K562 (cell line): ENCODE measurements around the gene ABCA10. TPM values are rescaled to one million over a fixed set of nuclear protein-coding genes. Genes with fewer than 3 reads are reported as not detected.

Experiments
- COPS2 ChIP-seq: fragments of 450-650 bp; conservative IDR thresholded peaks from 2 replicates; pipeline ENCODE4 v1.6.1; 2016; ENCODE audit warnings: mild to moderate bottlenecking, moderate library complexity
- DMBX1 ChIP-seq: fragments of 250-450 bp; sonication (Bioruptor Pico); IDR thresholded peaks from 2 replicates; pipeline ENCODE4 v1.8.0; 2022; ENCODE audit warnings: inconsistent platforms, mild to moderate bottlenecking, moderate library complexity, borderline replicate concordance
- E2F8 ChIP-seq: fragments of 450-650 bp; IDR thresholded peaks from 2 replicates; pipeline ENCODE4 v1.7.1; 2018; ENCODE audit warnings: mild to moderate bottlenecking, low read depth; ENCODE audit not compliant: partially characterized antibody
- PATZ1 ChIP-seq: fragments of 250-450 bp; sonication (Bioruptor Pico); IDR thresholded peaks from 2 replicates; pipeline ENCODE4 v1.5.0; 2020; ENCODE audit warnings: mild to moderate bottlenecking, borderline replicate concordance
- PYGO2 ChIP-seq: fragments of 450-650 bp; IDR thresholded peaks from 2 replicates; pipeline ENCODE4 v1.6.1; 2016; ENCODE audit warnings: mild to moderate bottlenecking, missing genetic modification characterization, moderate library complexity, missing compliant biosample characterization
- SETDB1 ChIP-seq: IDR thresholded peaks from one replicate; pipeline ENCODE4 v1.6.1; 2012; ENCODE audit warnings: low read length, control low read depth, inconsistent platforms
- ZBTB26 ChIP-seq: fragments of 450-650 bp; formaldehyde crosslinking; IDR thresholded peaks from 2 replicates; pipeline ENCODE4 v1.4.0; 2022; ENCODE audit warnings: missing genetic modification characterization
- polyA plus RNA-seq, 8 experiments: library from polyadenylated mRNA; depleted of rRNA in 4 of 8; stranded (reverse) in 5 of 8; unstranded in 3 of 8; fragments of >200 nt; fragmentation: Nextera tagmentation in 2 of 8; fragmentation: Illumina TruSeq in 1 of 8; extraction: Ambion mirVana in 2 of 8; extraction: Trizol in 1 of 8; gene quantifications; 2 replicates each; pipeline versions ENCODE4 v1.2.1 to v1.2.3, GENCODE V29; 2011 to 2014; ENCODE audit warnings: inconsistent platforms in 1 of 8, missing spikeins in 1 of 8
- total RNA-seq, 7 experiments: library from RNA; depleted of rRNA in 6 of 7; stranded (reverse); fragments of >200 nt in 6 of 7; fragmentation: Illumina TruSeq in 2 of 7; extraction: Trizol in 2 of 7; gene quantifications; 2 replicates each; pipeline versions ENCODE4 v1.2.1 to v1.2.3, GENCODE V29; 2011 to 2021; ENCODE audit warnings: low replicate concordance in 1 of 7
- TF ChIP-seq, protein P1 (sequence below): fragments of 250-450 bp; sonication (Bioruptor Pico); IDR thresholded peaks from 2 replicates; pipeline ENCODE4 v1.9.0; 2021; ENCODE audit warnings: mild to moderate bottlenecking
- TF ChIP-seq, protein P2 (sequence below): sonication (generic); formaldehyde crosslinking; IDR thresholded peaks from 2 replicates; pipeline ENCODE4 v1.8.0; 2022; ENCODE audit warnings: mild to moderate bottlenecking, missing genetic modification reagents, borderline replicate concordance
- TF ChIP-seq, protein P3 (sequence below): IDR thresholded peaks from 2 replicates; pipeline ENCODE4 v1.6.1; 2011; ENCODE audit not compliant: insufficient read length; ENCODE audit errors: extremely low read depth
- TF ChIP-seq, protein P4 (sequence below): sonication (generic); formaldehyde crosslinking; IDR thresholded peaks from 2 replicates; pipeline ENCODE4 v1.8.1; 2023; ENCODE audit warnings: missing genetic modification reagents, mild to moderate bottlenecking, borderline replicate concordance

ABCA10 gene
- total and polyA plus RNA-seq, 9 of the 15 experiments (the other 6 are each of a cell fraction or from before 2014, with no cell fraction given), result 0.04 to 0.45 (median 0.15) TPM; not detected in 1

GRCh38 chr17:69103557-69104233 lies 124.9 kb downstream of the ABCA10 start (continued):
- TF ChIP-seq E2F8, result no peak
- no peak for TF ChIP-seq SETDB1
- no peak for TF ChIP-seq COPS2
- peak; percentile 66; the same call in 1 of the 2 replicates for TF ChIP-seq PYGO2 (tag)
- TF ChIP-seq ZBTB26 (CRISPR knock-in tag), result no peak
- TF ChIP-seq PATZ1 (CRISPR knock-in tag), result no peak
- TF ChIP-seq, protein P1, sequence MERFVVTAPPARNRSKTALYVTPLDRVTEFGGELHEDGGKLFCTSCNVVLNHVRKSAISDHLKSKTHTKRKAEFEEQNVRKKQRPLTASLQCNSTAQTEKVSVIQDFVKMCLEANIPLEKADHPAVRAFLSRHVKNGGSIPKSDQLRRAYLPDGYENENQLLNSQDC (CRISPR knock-in tag), result no peak
- TF ChIP-seq DMBX1, result 0 out of 2 replicates have a peak, but pooled peaks have one; percentile 51
- TF ChIP-seq, protein P2, sequence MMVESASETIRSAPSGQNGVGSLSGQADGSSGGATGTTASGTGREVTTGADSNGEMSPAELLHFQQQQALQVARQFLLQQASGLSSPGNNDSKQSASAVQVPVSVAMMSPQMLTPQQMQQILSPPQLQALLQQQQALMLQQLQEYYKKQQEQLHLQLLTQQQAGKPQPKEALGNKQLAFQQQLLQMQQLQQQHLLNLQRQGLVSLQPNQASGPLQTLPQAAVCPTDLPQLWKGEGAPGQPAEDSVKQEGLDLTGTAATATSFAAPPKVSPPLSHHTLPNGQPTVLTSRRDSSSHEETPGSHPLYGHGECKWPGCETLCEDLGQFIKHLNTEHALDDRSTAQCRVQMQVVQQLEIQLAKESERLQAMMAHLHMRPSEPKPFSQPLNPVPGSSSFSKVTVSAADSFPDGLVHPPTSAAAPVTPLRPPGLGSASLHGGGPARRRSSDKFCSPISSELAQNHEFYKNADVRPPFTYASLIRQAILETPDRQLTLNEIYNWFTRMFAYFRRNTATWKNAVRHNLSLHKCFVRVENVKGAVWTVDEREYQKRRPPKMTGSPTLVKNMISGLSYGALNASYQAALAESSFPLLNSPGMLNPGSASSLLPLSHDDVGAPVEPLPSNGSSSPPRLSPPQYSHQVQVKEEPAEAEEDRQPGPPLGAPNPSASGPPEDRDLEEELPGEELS (CRISPR knock-in tag), result no peak
- TF ChIP-seq, protein P3, sequence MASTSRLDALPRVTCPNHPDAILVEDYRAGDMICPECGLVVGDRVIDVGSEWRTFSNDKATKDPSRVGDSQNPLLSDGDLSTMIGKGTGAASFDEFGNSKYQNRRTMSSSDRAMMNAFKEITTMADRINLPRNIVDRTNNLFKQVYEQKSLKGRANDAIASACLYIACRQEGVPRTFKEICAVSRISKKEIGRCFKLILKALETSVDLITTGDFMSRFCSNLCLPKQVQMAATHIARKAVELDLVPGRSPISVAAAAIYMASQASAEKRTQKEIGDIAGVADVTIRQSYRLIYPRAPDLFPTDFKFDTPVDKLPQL, result no peak
- TF ChIP-seq, protein P4, sequence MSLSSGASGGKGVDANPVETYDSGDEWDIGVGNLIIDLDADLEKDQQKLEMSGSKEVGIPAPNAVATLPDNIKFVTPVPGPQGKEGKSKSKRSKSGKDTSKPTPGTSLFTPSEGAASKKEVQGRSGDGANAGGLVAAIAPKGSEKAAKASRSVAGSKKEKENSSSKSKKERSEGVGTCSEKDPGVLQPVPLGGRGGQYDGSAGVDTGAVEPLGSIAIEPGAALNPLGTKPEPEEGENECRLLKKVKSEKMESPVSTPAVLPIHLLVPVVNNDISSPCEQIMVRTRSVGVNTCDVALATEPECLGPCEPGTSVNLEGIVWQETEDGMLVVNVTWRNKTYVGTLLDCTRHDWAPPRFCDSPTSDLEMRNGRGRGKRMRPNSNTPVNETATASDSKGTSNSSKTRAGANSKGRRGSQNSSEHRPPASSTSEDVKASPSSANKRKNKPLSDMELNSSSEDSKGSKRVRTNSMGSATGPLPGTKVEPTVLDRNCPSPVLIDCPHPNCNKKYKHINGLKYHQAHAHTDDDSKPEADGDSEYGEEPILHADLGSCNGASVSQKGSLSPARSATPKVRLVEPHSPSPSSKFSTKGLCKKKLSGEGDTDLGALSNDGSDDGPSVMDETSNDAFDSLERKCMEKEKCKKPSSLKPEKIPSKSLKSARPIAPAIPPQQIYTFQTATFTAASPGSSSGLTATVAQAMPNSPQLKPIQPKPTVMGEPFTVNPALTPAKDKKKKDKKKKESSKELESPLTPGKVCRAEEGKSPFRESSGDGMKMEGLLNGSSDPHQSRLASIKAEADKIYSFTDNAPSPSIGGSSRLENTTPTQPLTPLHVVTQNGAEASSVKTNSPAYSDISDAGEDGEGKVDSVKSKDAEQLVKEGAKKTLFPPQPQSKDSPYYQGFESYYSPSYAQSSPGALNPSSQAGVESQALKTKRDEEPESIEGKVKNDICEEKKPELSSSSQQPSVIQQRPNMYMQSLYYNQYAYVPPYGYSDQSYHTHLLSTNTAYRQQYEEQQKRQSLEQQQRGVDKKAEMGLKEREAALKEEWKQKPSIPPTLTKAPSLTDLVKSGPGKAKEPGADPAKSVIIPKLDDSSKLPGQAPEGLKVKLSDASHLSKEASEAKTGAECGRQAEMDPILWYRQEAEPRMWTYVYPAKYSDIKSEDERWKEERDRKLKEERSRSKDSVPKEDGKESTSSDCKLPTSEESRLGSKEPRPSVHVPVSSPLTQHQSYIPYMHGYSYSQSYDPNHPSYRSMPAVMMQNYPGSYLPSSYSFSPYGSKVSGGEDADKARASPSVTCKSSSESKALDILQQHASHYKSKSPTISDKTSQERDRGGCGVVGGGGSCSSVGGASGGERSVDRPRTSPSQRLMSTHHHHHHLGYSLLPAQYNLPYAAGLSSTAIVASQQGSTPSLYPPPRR, result no peak
